Astrocyte (in vitro differentiated cells and primary cell): Measurements from ENCODE around the gene AKAP12.

ENCODE experiments used
- CTCF ChIP-seq: IDR thresholded peaks from 2 replicates; pipeline ENCODE4 v1.5.1; 2011; ENCODE audit warnings: low read depth, mild to moderate bottlenecking, inconsistent platforms, low read length, moderate library complexity; ENCODE audit not compliant: insufficient read depth
- EZH2 ChIP-seq: IDR thresholded peaks from 2 replicates; pipeline ENCODE4 v1.6.1; 2012; ENCODE audit warnings: mild to moderate bottlenecking, low read length, inconsistent platforms; ENCODE audit not compliant: insufficient read depth

- TF ChIP-seq CTCF (no peak), EZH2 (no peak)
These were observed 101.9 kb downstream of the AKAP12 start for GRCh38 chr6:151341476-151342195.
